SK-MEL-5 (cell line): ENCODE measurements around the gene NSUN6. TPM values are rescaled to one million over a fixed set of nuclear protein-coding genes. Genes with fewer than 3 reads are reported as not detected.
"Not testable (repeated sequence)": the region's sequence is repeated elsewhere in the genome, so short reads cannot be mapped to it uniquely, and the experiment has no call there.

Experiments
- DNase-seq: peaks from one replicate; pipeline ENCODE4 v3.0.0-alpha.2; 2016; ENCODE audit warnings: low read depth, low spot score
- in situ Hi-C: cut with HindIII; loops from 2 replicates; pipeline ENCODE4 v1.10.0; 2016; ENCODE audit warnings: low sequenced_read_pairs, high pct_unique_total_duplicates, low pct_unique_long_range_greater_than_20kb
- total RNA-seq: library from RNA; depleted of rRNA; stranded (reverse); fragments of >200 nt; shearing (Covaris generic); gene quantifications from 2 replicates; pipeline ENCODE4 v1.2.3, GENCODE V29; 2014

NSUN6 gene
- total RNA-seq, 1 experiment from 2014 or later, result 5.7 TPM

GRCh38 chr10:18625886-18626285, 25.5 kb downstream of the NSUN6 start:
- in situ Hi-C loops, result no loop called here
- no peak for DNase-seq

- in situ Hi-C loops, DNase-seq: not testable (repeated sequence)
Observed at GRCh38 chr10:18623671-18624070, 27.7 kb downstream of the NSUN6 start.

- DNase-seq, result no peak
- in situ Hi-C loops, result no loop called here
Observed at GRCh38 chr10:18620856-18621255, 30.5 kb downstream of the NSUN6 start.

GRCh38 chr10:18619016-18619415, 32.4 kb downstream of the NSUN6 start:
- in situ Hi-C loops, result no loop called here
- no peak for DNase-seq

GRCh38 chr10:18616337-18616736, 35.0 kb downstream of the NSUN6 start:
- DNase-seq, result no peak
- in situ Hi-C loops, result no loop called here

GRCh38 chr10:18615618-18616017, 35.8 kb downstream of the NSUN6 start:
- in situ Hi-C loops, result no loop called here
- no peak for DNase-seq

GRCh38 chr10:18611168-18611567, 40.2 kb downstream of the NSUN6 start:
- no peak for DNase-seq
- in situ Hi-C loops, result no loop called here

- DNase-seq, result no peak
- in situ Hi-C loops, result no loop called here
Observed at GRCh38 chr10:18610517-18610916, 40.9 kb downstream of the NSUN6 start.

- no peak for DNase-seq
- in situ Hi-C loops, result no loop called here
Observed at GRCh38 chr10:18608596-18608995, 42.8 kb downstream of the NSUN6 start.

- in situ Hi-C loops, result no loop called here
- peak; percentile 14 for DNase-seq
Observed at GRCh38 chr10:18607503-18608378, 43.6 kb downstream of the NSUN6 start.

GRCh38 chr10:18606051-18606695, 45.2 kb downstream of the NSUN6 start:
- DNase-seq, result no peak
- in situ Hi-C loops, result no loop called here

GRCh38 chr10:18601321-18601720, 50.1 kb downstream of the NSUN6 start:
- in situ Hi-C loops, result no loop called here
- peak; percentile 0 for DNase-seq

- in situ Hi-C loops, result no loop called here
- no peak for DNase-seq
Observed at GRCh38 chr10:18599392-18599791, 52.0 kb downstream of the NSUN6 start.

GRCh38 chr10:18594574-18595156, 56.7 kb downstream of the NSUN6 start:
- in situ Hi-C loops, result no loop called here
- peak; percentile 55 for DNase-seq

GRCh38 chr10:18591141-18591540, 60.2 kb downstream of the NSUN6 start:
- in situ Hi-C loops, result not testable (repeated sequence)

GRCh38 chr10:18586637-18587036, 64.8 kb downstream of the NSUN6 start:
- in situ Hi-C loops, DNase-seq: not testable (repeated sequence)

More at GRCh38 chr10:18591141-18591540, 60.2 kb downstream of the NSUN6 start:
- DNase-seq, result not testable (repeated sequence)

GRCh38 chr10:18583575-18584270, 67.7 kb downstream of the NSUN6 start:
- peak; percentile 26 for DNase-seq
- in situ Hi-C loops, result no loop called here

GRCh38 chr10:18582803-18583202, 68.6 kb downstream of the NSUN6 start:
- in situ Hi-C loops, result no loop called here
- no peak for DNase-seq
